ENCODE data around the gene DHX57. TPM values are rescaled to one million over a fixed set of nuclear protein-coding genes. Genes with fewer than 3 reads are reported as not detected.

Gene DHX57
- total RNA-seq, 1 experiment from 2014 or later, result 27.5 TPM

GRCh38 chr2:38911191-38911590 is 35.5 kb upstream of the DHX57 start:
- no peaks in the 10 kb centered on the region for H3K4me1 Mint-ChIP-seq
- Histone ChIP-seq H3K79me2 (ENCODE audit: insufficient read depth, low read length) (no peaks in the 10 kb centered on the region), H3T11ph (ENCODE audit: low read length) (no peak overlapping the region), H3K9me3 (ENCODE audit: control insufficient read depth, low read depth, low read length) (no peaks in the 10 kb centered on the region), H4K20me1 (ENCODE audit: control insufficient read depth, insufficient read depth, insufficient read length) (no peaks in the 10 kb centered on the region), H2BK5ac (ENCODE audit: insufficient read length, low read length) (no peak overlapping the region), H3K18ac (ENCODE audit: insufficient read length, low read depth, low read length) (no peak overlapping the region), H3K23ac (ENCODE audit: insufficient read length, low read depth, low read length) (no peak overlapping the region), H3K9ac (ENCODE audit: extremely low read depth, insufficient read length, low read length) (no peak overlapping the region), H3K56ac (ENCODE audit: insufficient read length, low read depth, low read length) (no peak overlapping the region), H3K27me3 (ENCODE audit: insufficient read depth, low read length) (no peaks in the 10 kb centered on the region), H2BK12ac (ENCODE audit: insufficient read length, low read depth, low read length) (no peak overlapping the region), H2BK120ac (ENCODE audit: low read depth, low read length, poor library complexity, severe bottlenecking) (no peak overlapping the region), H4K91ac (ENCODE audit: insufficient read length, low read depth, low read length) (no peak overlapping the region), H3K27ac (ENCODE audit: insufficient read length, low read depth, low read length) (no peak overlapping the region), H3K4me1 (ENCODE audit: insufficient read depth, low read length) (no peaks in the 10 kb centered on the region), H4K8ac (replicated peaks; ENCODE audit: insufficient read length, low read depth, low read length) (no peak overlapping the region), H2BK20ac (ENCODE audit: low read depth, low read length, poor library complexity, severe bottlenecking) (no peak overlapping the region), H4K5ac (ENCODE audit: insufficient read length, low read depth, low read length) (no peak overlapping the region), H3K4me2 (ENCODE audit: insufficient read depth, insufficient read length, low read length) (no peak overlapping the region), H3K23me2 (ENCODE audit: insufficient read length, low read depth, low read length, poor library complexity, severe bottlenecking) (no peaks in the 10 kb centered on the region), H3K79me1 (ENCODE audit: insufficient read depth, low read depth, low read length, poor library complexity, severe bottlenecking) (no peaks in the 10 kb centered on the region), H2AFZ (ENCODE audit: low read length) (no peak overlapping the region), H3K14ac (ENCODE audit: insufficient read depth, low read length) (no peak overlapping the region), H2BK15ac (ENCODE audit: low read depth, low read length) (no peak overlapping the region), H3K4ac (ENCODE audit: low read depth, low read length) (no peak overlapping the region), H2AK5ac (ENCODE audit: insufficient read length, low read length) (no peak overlapping the region)
- H3K4me3 Mint-ChIP-seq, result no peak overlapping the region
- H3K36me3 Mint-ChIP-seq (ENCODE audit: insufficient read depth in 1 of 3, low read depth in 3 of 3), result no peaks in the 10 kb centered on the region
- H3K27ac Mint-ChIP-seq, result no peak overlapping the region
- no peak for DNase-seq
- no peak for TF ChIP-seq CTCF (conservative IDR thresholded peaks at IDR 0.05)
- no peaks in the 10 kb centered on the region for H3K27me3 Mint-ChIP-seq (ENCODE audit: low read depth)
- WGBS (ENCODE audit: extremely low coverage, insufficient read length, low lambda C conversion rate), result no CpG with 5 or more reads among the region's 1 CpG
- H3K9me3 Mint-ChIP-seq, result no peaks in the 10 kb centered on the region

Measured in H9 (cell line).